H9 (cell line): Measurements from ENCODE around the gene MBP. TPM values are rescaled to one million over a fixed set of nuclear protein-coding genes. Genes with fewer than 3 reads are reported as not detected.

Source experiments
- DNase-seq: peaks from one replicate; pipeline ENCODE4 v3.0.0-alpha.2; 2017
- H2AFZ ChIP-seq: one replicate; pipeline ENCODE4 v1.6.1; 2013; ENCODE audit warnings: mild to moderate bottlenecking, low read length, control low read depth, moderate library complexity
- H2AK5ac ChIP-seq: 2 replicates; pipeline ENCODE4 v1.6.1; 2013; ENCODE audit warnings: low read length, control low read depth, mixed read lengths; ENCODE audit not compliant: insufficient read length
- H2BK120ac ChIP-seq: one replicate; pipeline ENCODE4 v1.6.1; 2013; ENCODE audit warnings: low read depth, mild to moderate bottlenecking, low read length, control low read depth, inconsistent platforms; ENCODE audit not compliant: poor library complexity, severe bottlenecking
- H2BK12ac ChIP-seq: 2 replicates; pipeline ENCODE4 v1.6.1; 2013; ENCODE audit warnings: low read length, control low read depth, mixed read lengths, low read depth; ENCODE audit not compliant: insufficient read length
- H2BK15ac ChIP-seq: 2 replicates; pipeline ENCODE4 v1.6.1; 2013; ENCODE audit warnings: low read depth, low read length, control low read depth
- H2BK20ac ChIP-seq: one replicate; pipeline ENCODE4 v1.6.1; 2013; ENCODE audit warnings: low read depth, mild to moderate bottlenecking, low read length, control low read depth, inconsistent platforms; ENCODE audit not compliant: poor library complexity, severe bottlenecking
- H2BK5ac ChIP-seq: 2 replicates; pipeline ENCODE4 v1.6.1; 2013; ENCODE audit warnings: low read length, control low read depth, mixed read lengths; ENCODE audit not compliant: insufficient read length
- H3K14ac ChIP-seq: 2 replicates; pipeline ENCODE4 v1.6.1; 2013; ENCODE audit warnings: low read length, control low read depth; ENCODE audit not compliant: insufficient read depth
- H3K18ac ChIP-seq: 2 replicates; pipeline ENCODE4 v1.6.1; 2013; ENCODE audit warnings: low read depth, mild to moderate bottlenecking, mixed read lengths, low read length, control low read depth; ENCODE audit not compliant: insufficient read length
- H3K23ac ChIP-seq: 2 replicates; pipeline ENCODE4 v1.6.1; 2013; ENCODE audit warnings: low read length, control low read depth, mixed read lengths, low read depth; ENCODE audit not compliant: insufficient read length
- H3K23me2 ChIP-seq: 2 replicates; pipeline ENCODE4 v1.6.1; 2013; ENCODE audit warnings: low read depth, mild to moderate bottlenecking, mixed read lengths, low read length, control low read depth; ENCODE audit not compliant: insufficient read length, poor library complexity, severe bottlenecking
- H3K27ac ChIP-seq: 2 replicates; pipeline ENCODE4 v1.5.1; 2013; ENCODE audit warnings: low read length, control low read depth, mixed read lengths, low read depth; ENCODE audit not compliant: insufficient read length
- H3K27me3 ChIP-seq: 2 replicates; pipeline ENCODE4 v1.6.1; 2013; ENCODE audit warnings: low read length, control low read depth, inconsistent platforms; ENCODE audit not compliant: insufficient read depth
- H3K4ac ChIP-seq: 2 replicates; pipeline ENCODE4 v1.6.1; 2013; ENCODE audit warnings: low read depth, mild to moderate bottlenecking, control low read depth, inconsistent platforms, low read length, moderate library complexity
- H3K4me1 ChIP-seq: 2 replicates; pipeline ENCODE4 v1.6.1; 2013; ENCODE audit warnings: low read length, control low read depth, inconsistent platforms; ENCODE audit not compliant: insufficient read depth
- H3K4me2 ChIP-seq: 2 replicates; pipeline ENCODE4 v1.6.1; 2013; ENCODE audit warnings: low read length, control low read depth, mixed read lengths; ENCODE audit not compliant: insufficient read length, insufficient read depth
- H3K56ac ChIP-seq: 2 replicates; pipeline ENCODE4 v1.6.1; 2013; ENCODE audit warnings: low read depth, mild to moderate bottlenecking, mixed read lengths, low read length, control low read depth; ENCODE audit not compliant: insufficient read length
- H3K79me1 ChIP-seq: 2 replicates; pipeline ENCODE4 v1.6.1; 2013; ENCODE audit warnings: low read depth, mild to moderate bottlenecking, moderate library complexity, low read length, control low read depth, inconsistent platforms; ENCODE audit not compliant: insufficient read depth, poor library complexity, severe bottlenecking
- H3K79me2 ChIP-seq: 2 replicates; pipeline ENCODE4 v1.6.1; 2013; ENCODE audit warnings: low read length, control low read depth, inconsistent platforms; ENCODE audit not compliant: insufficient read depth
- H3K9ac ChIP-seq: 2 replicates; pipeline ENCODE4 v1.6.1; 2013; ENCODE audit warnings: low read length, control low read depth, mixed read lengths; ENCODE audit not compliant: insufficient read length; ENCODE audit errors: extremely low read depth
- H3K9me3 ChIP-seq: one replicate; pipeline ENCODE4 v1.6.1; 2013; ENCODE audit warnings: low read depth, low read length, inconsistent platforms; ENCODE audit not compliant: control insufficient read depth
- H3T11ph ChIP-seq: one replicate; pipeline ENCODE4 v1.6.1; 2013; ENCODE audit warnings: mild to moderate bottlenecking, low read length, control low read depth, inconsistent platforms
- H4K20me1 ChIP-seq: one replicate; pipeline ENCODE4 v1.6.1; 2013; ENCODE audit not compliant: control insufficient read depth, insufficient read length, insufficient read depth
- H4K5ac ChIP-seq: 2 replicates; pipeline ENCODE4 v1.6.1; 2013; ENCODE audit warnings: low read depth, mild to moderate bottlenecking, mixed read lengths, low read length, control low read depth; ENCODE audit not compliant: insufficient read length
- H4K8ac ChIP-seq: replicated peaks from 2 replicates; pipeline ENCODE4 v1.6.1; 2013; ENCODE audit warnings: low read length, control low read depth, mixed read lengths, low read depth; ENCODE audit not compliant: insufficient read length
- H4K91ac ChIP-seq: 2 replicates; pipeline ENCODE4 v1.6.1; 2013; ENCODE audit warnings: low read depth, mild to moderate bottlenecking, moderate library complexity, mixed read lengths, low read length, control low read depth; ENCODE audit not compliant: insufficient read length
- H3K27ac Mint-ChIP-seq, 3 experiments: 2 replicates in 2 of 3; 3 replicates in 1 of 3; pipeline ENCODE4 v1.8.0; 2020 to 2021; ENCODE audit warnings: mixed read lengths in 3 of 3, mild to moderate bottlenecking in 1 of 3, moderate library complexity in 1 of 3
- H3K27me3 Mint-ChIP-seq: 2 replicates; pipeline ENCODE4 v1.8.0; 2021; ENCODE audit warnings: low read depth, mild to moderate bottlenecking, moderate library complexity, mixed read lengths
- H3K36me3 Mint-ChIP-seq, 3 experiments: 2 replicates in 2 of 3; 3 replicates in 1 of 3; pipeline ENCODE4 v1.8.0; 2020 to 2021; ENCODE audit warnings: low read depth in 3 of 3, mixed read lengths in 3 of 3; ENCODE audit not compliant: insufficient read depth in 1 of 3
- H3K4me1 Mint-ChIP-seq, 2 experiments: 2 replicates each; pipeline ENCODE4 v1.8.0; 2020; ENCODE audit warnings: mixed read lengths in 2 of 2
- H3K4me3 Mint-ChIP-seq, 2 experiments: 2 replicates in 1 of 2; 3 replicates in 1 of 2; pipeline ENCODE4 v1.8.0; 2020 to 2021; ENCODE audit warnings: mild to moderate bottlenecking in 2 of 2, mixed read lengths in 2 of 2, moderate library complexity in 1 of 2
- H3K9me3 Mint-ChIP-seq, 2 experiments: 2 replicates in 1 of 2; 3 replicates in 1 of 2; pipeline ENCODE4 v1.8.0; 2020; ENCODE audit warnings: mild to moderate bottlenecking in 2 of 2, mixed read lengths in 2 of 2, moderate library complexity in 1 of 2
- WGBS: extraction: QIAGEN DNeasy Blood & Tissue Kit; methylation state at CpG from one replicate; pipeline ENCODE4 v1.1.7; 2013; ENCODE audit warnings: missing lambda C conversion rate, low lambda C conversion rate, mixed read lengths; ENCODE audit not compliant: insufficient read length; ENCODE audit errors: extremely low coverage; 5-methylcytosine and 5-hydroxymethylcytosine counted together
- total RNA-seq: library from RNA; stranded (reverse); gene quantifications from 2 replicates; pipeline ENCODE4 v1.2.1, GENCODE V29; 2021
- TF ChIP-seq, protein P1 (sequence below): fragments of 200-600 bp; sonication (generic); conservative IDR thresholded peaks from 3 replicates; pipeline ENCODE4 v1.8.0; 2021; ENCODE audit warnings: antibody characterized with exemption, mild to moderate bottlenecking

Gene MBP
- total RNA-seq, 1 experiment from 2014 or later: 8.6 TPM

GRCh38 chr18:77099485-77100370 lies 32.9 kb downstream of the MBP start:
- no peak for DNase-seq
- Histone ChIP-seq H3K9ac (no peak overlapping the region), H3K23ac (no peak overlapping the region), H2AK5ac (no peak overlapping the region), H4K91ac (no peak overlapping the region), H4K5ac (no peak overlapping the region), H4K20me1 (no peaks in the 10 kb centered on the region), H2BK12ac (no peak overlapping the region), H3K79me2 (no peaks in the 10 kb centered on the region), H2AFZ (no peak overlapping the region), H3K79me1 (no peaks in the 10 kb centered on the region), H3K27me3 (no peaks in the 10 kb centered on the region), H2BK120ac (no peak overlapping the region), H3K56ac (no peak overlapping the region), H2BK20ac (no peak overlapping the region), H3K4ac (no peak overlapping the region), H3K23me2 (no peaks in the 10 kb centered on the region), H3K14ac (no peak overlapping the region), H2BK5ac (no peak overlapping the region), H3K9me3 (no peaks in the 10 kb centered on the region), H3K27ac (no peak overlapping the region), H3T11ph (no peak overlapping the region), H3K4me2 (no peak overlapping the region), H2BK15ac (no peak overlapping the region), H3K18ac (no peak overlapping the region), H3K4me1 (peaks cover 4% of the 10 kb centered on the region; the same call in 1 of the 2 replicates), H4K8ac (no peak overlapping the region)
- no CpG with 5 or more reads among the region's 21 CpGs for WGBS
- Mint-ChIP-seq H3K36me3 (peaks cover 0 to 5% (median 2%) of the 10 kb centered on the region in 3 experiments; a peak in 3 of 7 replicates), H3K4me1 (peaks cover 49 to 55% of the 10 kb centered on the region in 2 experiments), H3K27ac (peak overlapping the region in 1 of 3 experiments; percentile 90; a peak in 1 of 7 replicates), H3K4me3 (no peak overlapping the region), H3K9me3 (no peaks in the 10 kb centered on the region; a peak in 1 of 5 replicates), H3K27me3 (no peaks in the 10 kb centered on the region)
- TF ChIP-seq, protein P1, sequence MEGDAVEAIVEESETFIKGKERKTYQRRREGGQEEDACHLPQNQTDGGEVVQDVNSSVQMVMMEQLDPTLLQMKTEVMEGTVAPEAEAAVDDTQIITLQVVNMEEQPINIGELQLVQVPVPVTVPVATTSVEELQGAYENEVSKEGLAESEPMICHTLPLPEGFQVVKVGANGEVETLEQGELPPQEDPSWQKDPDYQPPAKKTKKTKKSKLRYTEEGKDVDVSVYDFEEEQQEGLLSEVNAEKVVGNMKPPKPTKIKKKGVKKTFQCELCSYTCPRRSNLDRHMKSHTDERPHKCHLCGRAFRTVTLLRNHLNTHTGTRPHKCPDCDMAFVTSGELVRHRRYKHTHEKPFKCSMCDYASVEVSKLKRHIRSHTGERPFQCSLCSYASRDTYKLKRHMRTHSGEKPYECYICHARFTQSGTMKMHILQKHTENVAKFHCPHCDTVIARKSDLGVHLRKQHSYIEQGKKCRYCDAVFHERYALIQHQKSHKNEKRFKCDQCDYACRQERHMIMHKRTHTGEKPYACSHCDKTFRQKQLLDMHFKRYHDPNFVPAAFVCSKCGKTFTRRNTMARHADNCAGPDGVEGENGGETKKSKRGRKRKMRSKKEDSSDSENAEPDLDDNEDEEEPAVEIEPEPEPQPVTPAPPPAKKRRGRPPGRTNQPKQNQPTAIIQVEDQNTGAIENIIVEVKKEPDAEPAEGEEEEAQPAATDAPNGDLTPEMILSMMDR: no peak
